PC-9 (cell line): Measurements from ENCODE around the gene SLC25A3.

Experiments used
- EZH2 ChIP-seq: fragments of 200-600 bp; sonication (generic); IDR thresholded peaks from 2 replicates; pipeline ENCODE4 v1.8.0; 2017; ENCODE audit warnings: antibody characterized with exemption, low read depth
- TF ChIP-seq, protein P1 (sequence below): fragments of 200-600 bp; sonication (generic); conservative IDR thresholded peaks from 2 replicates; pipeline ENCODE4 v1.6.1; 2017; ENCODE audit warnings: mixed run types, antibody characterized with exemption, mild to moderate bottlenecking, moderate library complexity

DNA sequence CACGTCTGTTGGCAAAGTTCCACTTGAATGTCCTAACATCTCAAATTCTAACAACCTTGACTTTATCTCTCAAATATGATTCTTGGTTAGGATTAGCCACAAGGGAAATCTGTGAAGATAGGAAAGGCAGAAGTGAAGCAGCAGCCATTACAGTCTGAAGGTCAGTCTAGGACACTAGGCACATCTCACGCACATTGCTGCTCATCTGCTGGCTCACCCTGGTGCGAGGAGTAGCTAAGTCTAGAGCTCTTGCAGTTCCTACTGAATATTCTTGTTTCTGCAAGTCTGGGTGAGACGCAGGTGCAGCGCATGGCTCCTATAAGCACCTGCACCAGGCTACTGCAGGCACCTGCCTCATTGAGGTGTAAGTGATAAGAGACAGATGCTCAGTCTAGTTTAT is 6.4 kb upstream of the SLC25A3 start:
- TF ChIP-seq, protein P1, sequence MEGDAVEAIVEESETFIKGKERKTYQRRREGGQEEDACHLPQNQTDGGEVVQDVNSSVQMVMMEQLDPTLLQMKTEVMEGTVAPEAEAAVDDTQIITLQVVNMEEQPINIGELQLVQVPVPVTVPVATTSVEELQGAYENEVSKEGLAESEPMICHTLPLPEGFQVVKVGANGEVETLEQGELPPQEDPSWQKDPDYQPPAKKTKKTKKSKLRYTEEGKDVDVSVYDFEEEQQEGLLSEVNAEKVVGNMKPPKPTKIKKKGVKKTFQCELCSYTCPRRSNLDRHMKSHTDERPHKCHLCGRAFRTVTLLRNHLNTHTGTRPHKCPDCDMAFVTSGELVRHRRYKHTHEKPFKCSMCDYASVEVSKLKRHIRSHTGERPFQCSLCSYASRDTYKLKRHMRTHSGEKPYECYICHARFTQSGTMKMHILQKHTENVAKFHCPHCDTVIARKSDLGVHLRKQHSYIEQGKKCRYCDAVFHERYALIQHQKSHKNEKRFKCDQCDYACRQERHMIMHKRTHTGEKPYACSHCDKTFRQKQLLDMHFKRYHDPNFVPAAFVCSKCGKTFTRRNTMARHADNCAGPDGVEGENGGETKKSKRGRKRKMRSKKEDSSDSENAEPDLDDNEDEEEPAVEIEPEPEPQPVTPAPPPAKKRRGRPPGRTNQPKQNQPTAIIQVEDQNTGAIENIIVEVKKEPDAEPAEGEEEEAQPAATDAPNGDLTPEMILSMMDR, result no peak
- no peak for TF ChIP-seq EZH2
